GM23338 (cell line): Measurements from ENCODE around the gene RTL10.

Experiments
- CTCF ChIP-seq, 2 experiments: fragments of 200-600 bp in 1 of 2; sonication (generic) in 1 of 2; conservative IDR thresholded peaks; 2 replicates each; pipeline versions ENCODE4 v1.5.1 to v1.6.1; 2016 to 2017; ENCODE audit warnings: antibody characterized with exemption in 2 of 2, low read depth in 2 of 2, mild to moderate bottlenecking in 2 of 2, moderate library complexity in 1 of 2
- EZH2phosphoT487 ChIP-seq: fragments of 200-600 bp; sonication (generic); IDR thresholded peaks from one replicate; pipeline ENCODE4 v1.8.1; 2018; ENCODE audit warnings: antibody characterized with exemption; ENCODE audit not compliant: unreplicated experiment
- POLR2AphosphoS5 ChIP-seq: IDR thresholded peaks from 2 replicates; pipeline ENCODE4 v1.6.1; 2016; ENCODE audit warnings: antibody characterized with exemption, low read depth
- TF ChIP-seq, protein P1 (sequence below): IDR thresholded peaks from one replicate; pipeline ENCODE4 v1.6.1; 2018; ENCODE audit warnings: antibody characterized with exemption; ENCODE audit not compliant: unreplicated experiment

- TF ChIP-seq, protein P1, sequence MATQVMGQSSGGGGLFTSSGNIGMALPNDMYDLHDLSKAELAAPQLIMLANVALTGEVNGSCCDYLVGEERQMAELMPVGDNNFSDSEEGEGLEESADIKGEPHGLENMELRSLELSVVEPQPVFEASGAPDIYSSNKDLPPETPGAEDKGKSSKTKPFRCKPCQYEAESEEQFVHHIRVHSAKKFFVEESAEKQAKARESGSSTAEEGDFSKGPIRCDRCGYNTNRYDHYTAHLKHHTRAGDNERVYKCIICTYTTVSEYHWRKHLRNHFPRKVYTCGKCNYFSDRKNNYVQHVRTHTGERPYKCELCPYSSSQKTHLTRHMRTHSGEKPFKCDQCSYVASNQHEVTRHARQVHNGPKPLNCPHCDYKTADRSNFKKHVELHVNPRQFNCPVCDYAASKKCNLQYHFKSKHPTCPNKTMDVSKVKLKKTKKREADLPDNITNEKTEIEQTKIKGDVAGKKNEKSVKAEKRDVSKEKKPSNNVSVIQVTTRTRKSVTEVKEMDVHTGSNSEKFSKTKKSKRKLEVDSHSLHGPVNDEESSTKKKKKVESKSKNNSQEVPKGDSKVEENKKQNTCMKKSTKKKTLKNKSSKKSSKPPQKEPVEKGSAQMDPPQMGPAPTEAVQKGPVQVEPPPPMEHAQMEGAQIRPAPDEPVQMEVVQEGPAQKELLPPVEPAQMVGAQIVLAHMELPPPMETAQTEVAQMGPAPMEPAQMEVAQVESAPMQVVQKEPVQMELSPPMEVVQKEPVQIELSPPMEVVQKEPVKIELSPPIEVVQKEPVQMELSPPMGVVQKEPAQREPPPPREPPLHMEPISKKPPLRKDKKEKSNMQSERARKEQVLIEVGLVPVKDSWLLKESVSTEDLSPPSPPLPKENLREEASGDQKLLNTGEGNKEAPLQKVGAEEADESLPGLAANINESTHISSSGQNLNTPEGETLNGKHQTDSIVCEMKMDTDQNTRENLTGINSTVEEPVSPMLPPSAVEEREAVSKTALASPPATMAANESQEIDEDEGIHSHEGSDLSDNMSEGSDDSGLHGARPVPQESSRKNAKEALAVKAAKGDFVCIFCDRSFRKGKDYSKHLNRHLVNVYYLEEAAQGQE: no peak
- TF ChIP-seq CTCF (conservative IDR thresholded peaks at IDR 0.05; ENCODE audit: low read depth in 2 of 2) (no peak), POLR2AphosphoS5 (no peak), EZH2phosphoT487 (no peak)
Observed at GRCh38 chr22:19845054-19845722, 9.5 kb downstream of the RTL10 start.
